OCI-LY7 (cell line): ENCODE data around the gene KLHL17. TPM values are rescaled to one million over a fixed set of nuclear protein-coding genes. Genes with fewer than 3 reads are reported as not detected.

ENCODE experiments used
- BruUV-seq: library from RNA; stranded (reverse); fragments of 400-500 nt; replicated peaks from 2 replicates; lab custom pipeline; 2021; lab: Mats Ljungman, UMichigan
- CTCF ChIA-PET: fragments of 300-600 bp; sonication (Branson Sonifier 250); formaldehyde crosslinking; loops from one replicate; lab custom pipeline; 2022; ENCODE audit warnings: antibody characterized with exemption; ENCODE audit not compliant: unreplicated experiment; lab: Charles Lee
- POLR2A ChIA-PET: fragments of 300-600 bp; sonication (Branson Sonifier 250); formaldehyde crosslinking; loops from one replicate; lab custom pipeline; 2022; ENCODE audit warnings: antibody characterized with exemption; lab: Charles Lee
- DNase-seq: peaks from one replicate; pipeline ENCODE4 v3.0.0-alpha.2; 2015; ENCODE audit warnings: low spot score
- H2AFZ ChIP-seq: fragments of 200-600 bp; sonication (generic), shearing (Covaris generic); 2 replicates; pipeline ENCODE4 v1.6.1; 2014; ENCODE audit warnings: mild to moderate bottlenecking, antibody characterized with exemption, low read length, moderate library complexity
- H3K27ac ChIP-seq: fragments of 200-600 bp; sonication (generic); 2 replicates; pipeline ENCODE4 v1.5.1; 2014; ENCODE audit warnings: mixed run types, low read depth, mild to moderate bottlenecking, moderate library complexity, low read length, inconsistent platforms; ENCODE audit not compliant: poor library complexity, severe bottlenecking
- H3K36me3 ChIP-seq: fragments of 200-600 bp; sonication (generic); 2 replicates; pipeline ENCODE4 v1.6.1; 2014; ENCODE audit warnings: mild to moderate bottlenecking, antibody characterized with exemption, low read length, moderate library complexity, mixed read lengths; ENCODE audit not compliant: insufficient read depth
- H3K4me1 ChIP-seq: fragments of 200-600 bp; sonication (generic); 2 replicates; pipeline ENCODE4 v1.5.1; 2014; ENCODE audit warnings: mild to moderate bottlenecking, low read length; ENCODE audit not compliant: insufficient read depth, poor library complexity, severe bottlenecking
- H3K4me2 ChIP-seq: fragments of 200-600 bp; sonication (generic); 2 replicates; pipeline ENCODE4 v1.6.1; 2014; ENCODE audit warnings: mild to moderate bottlenecking, low read length
- H3K4me3 ChIP-seq: fragments of 200-600 bp; sonication (generic); 2 replicates; pipeline ENCODE4 v1.5.1; 2014; ENCODE audit warnings: mild to moderate bottlenecking, low read depth, low read length; ENCODE audit not compliant: poor library complexity, severe bottlenecking
- H3K79me2 ChIP-seq: fragments of 200-600 bp; sonication (generic); 2 replicates; pipeline ENCODE4 v1.6.1; 2016; ENCODE audit warnings: low read depth, mild to moderate bottlenecking, low read length, moderate library complexity, mixed read lengths; ENCODE audit not compliant: insufficient read depth
- H3K9me2 ChIP-seq: fragments of 200-600 bp; sonication (generic); 2 replicates; pipeline ENCODE4 v1.6.1; 2016; ENCODE audit warnings: mild to moderate bottlenecking, low read length, mixed read lengths; ENCODE audit not compliant: insufficient read depth
- H3K9me3 ChIP-seq: fragments of 200-600 bp; sonication (generic); 2 replicates; pipeline ENCODE4 v1.6.1; 2014; ENCODE audit warnings: mild to moderate bottlenecking, mixed run types, low read length, mixed read lengths
- H4K20me1 ChIP-seq: fragments of 200-600 bp; sonication (generic); 2 replicates; pipeline ENCODE4 v1.6.1; 2014; ENCODE audit warnings: mild to moderate bottlenecking, antibody characterized with exemption, low read length, moderate library complexity, mixed read lengths; ENCODE audit not compliant: insufficient read depth
- CTCF ChIP-seq: fragments of 200-600 bp; sonication (generic); conservative IDR thresholded peaks from 2 replicates; pipeline ENCODE4 v1.5.1; 2014; ENCODE audit warnings: mild to moderate bottlenecking, antibody characterized with exemption, low read length, moderate library complexity, mixed read lengths
- EZH2phosphoT487 ChIP-seq: fragments of 200-600 bp; sonication (generic); IDR thresholded peaks from 2 replicates; pipeline ENCODE4 v1.6.1; 2018; ENCODE audit warnings: low read depth, borderline replicate concordance, mild to moderate bottlenecking, mixed run types, antibody characterized with exemption, low read length, moderate library complexity, mixed read lengths
- intact Hi-C: fragments of 100-400 bp; cut with micrococcal nuclease; formaldehyde crosslinking; loops from one replicate; pipeline ENCODE4 v1.10.0; 2022; ENCODE audit not compliant: unreplicated experiment
- total RNA-seq, 2 experiments: library from RNA; depleted of rRNA in 1 of 2; stranded (reverse); fragments of >200 nt in 1 of 2; shearing (Covaris generic) in 1 of 2; gene quantifications; 2 replicates each; pipeline ENCODE4 v1.2.3, GENCODE V29; 2014 to 2022

KLHL17 gene
- total RNA-seq, 2 experiments from 2014 or later: 21.7 to 23.3 TPM

DNA sequence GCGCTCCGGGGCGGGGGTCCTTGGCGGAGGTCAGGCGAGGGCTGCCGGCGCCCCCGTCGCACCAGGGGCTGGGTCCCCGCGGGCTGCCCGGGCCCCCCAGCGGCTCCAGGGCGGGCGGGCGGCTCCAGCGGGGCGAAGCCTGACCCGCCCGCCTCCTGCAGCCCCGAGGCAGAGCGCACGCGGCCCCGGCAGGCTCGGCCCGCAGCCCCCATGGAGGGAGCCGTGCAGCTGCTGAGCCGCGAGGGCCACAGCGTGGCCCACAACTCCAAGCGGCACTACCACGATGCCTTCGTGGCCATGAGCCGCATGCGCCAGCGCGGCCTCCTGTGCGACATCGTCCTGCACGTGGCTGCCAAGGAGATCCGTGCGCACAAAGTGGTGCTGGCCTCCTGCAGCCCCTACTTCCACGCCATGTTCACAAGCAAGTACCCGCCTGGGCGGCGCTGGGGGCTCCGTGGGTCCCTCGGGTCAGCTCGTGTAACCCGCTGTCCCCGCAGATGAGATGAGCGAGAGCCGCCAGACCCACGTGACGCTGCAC, 817 bp downstream of the KLHL17 start:
- Histone ChIP-seq H4K20me1 (peaks cover 4% of the 10 kb centered on the region; the same call in 1 of the 2 replicates), H3K4me2 (peak overlapping the region; percentile 65), H3K9me2 (no peaks in the 10 kb centered on the region), H3K4me3 (peak overlapping the region; percentile 81), H3K9me3 (no peaks in the 10 kb centered on the region), H3K4me1 (peaks cover 16% of the 10 kb centered on the region), H3K27ac (no peak overlapping the region), H3K36me3 (peaks cover 10% of the 10 kb centered on the region; the same call in 1 of the 2 replicates), H3K79me2 (peaks cover 20% of the 10 kb centered on the region), H2AFZ (no peak overlapping the region)
- TF ChIP-seq EZH2phosphoT487: no peak
- no peak for TF ChIP-seq CTCF
- ChIA-PET POLR2A (no interaction called here), CTCF (interaction anchor here (0.6 kb wide), 1 partner anchor 93 kb away, joined by 5 read pairs; no protein-coding TSS in a partner anchor)
- BruUV-seq: no TSS peak
- no peak for DNase-seq
- intact Hi-C loops: no loop called here

GRCh38 chr1:962381-963300, 2.3 kb downstream of the KLHL17 start:
- no peak for TF ChIP-seq CTCF
- TF ChIP-seq EZH2phosphoT487: no peak
- Histone ChIP-seq H3K4me3 (no peak overlapping the region), H3K9me2 (no peaks in the 10 kb centered on the region), H3K4me2 (no peak overlapping the region), H3K4me1 (peaks cover 12% of the 10 kb centered on the region), H3K27ac (no peak overlapping the region), H3K79me2 (peaks cover 14% of the 10 kb centered on the region), H4K20me1 (peaks cover 3% of the 10 kb centered on the region; the same call in 1 of the 2 replicates), H2AFZ (no peak overlapping the region), H3K9me3 (no peaks in the 10 kb centered on the region), H3K36me3 (no peaks in the 10 kb centered on the region)
- intact Hi-C loops: no loop called here
- DNase-seq: no peak
- no TSS peak for BruUV-seq
- ChIA-PET CTCF (no interaction called here), POLR2A (no interaction called here)
